GM12892 (cell line): ENCODE data around the gene AKT1S1.

Experiments used
- DNase-seq: peaks from one replicate; pipeline ENCODE4 v3.0.0; 2011; ENCODE audit not compliant: insufficient read length
- FAIRE-seq: peaks from 2 replicates; lab custom pipeline; 2011; peaks lifted over from hg19 to GRCh38; lab: Jason Lieb, UNC
- POLR2A ChIP-seq: IDR thresholded peaks from 2 replicates; pipeline ENCODE4 v1.6.1; 2011; ENCODE audit warnings: low read depth, low read length, control low read depth
- POLR2AphosphoS5 ChIP-seq: IDR thresholded peaks from 2 replicates; pipeline ENCODE4 v1.6.1; 2011; ENCODE audit warnings: low read depth, low read length, control low read depth
- TAF1 ChIP-seq: IDR thresholded peaks from 2 replicates; pipeline ENCODE4 v1.6.1; 2011; ENCODE audit warnings: low read depth, mild to moderate bottlenecking, control low read depth, low read length, borderline replicate concordance

Gene AKT1S1

DNA sequence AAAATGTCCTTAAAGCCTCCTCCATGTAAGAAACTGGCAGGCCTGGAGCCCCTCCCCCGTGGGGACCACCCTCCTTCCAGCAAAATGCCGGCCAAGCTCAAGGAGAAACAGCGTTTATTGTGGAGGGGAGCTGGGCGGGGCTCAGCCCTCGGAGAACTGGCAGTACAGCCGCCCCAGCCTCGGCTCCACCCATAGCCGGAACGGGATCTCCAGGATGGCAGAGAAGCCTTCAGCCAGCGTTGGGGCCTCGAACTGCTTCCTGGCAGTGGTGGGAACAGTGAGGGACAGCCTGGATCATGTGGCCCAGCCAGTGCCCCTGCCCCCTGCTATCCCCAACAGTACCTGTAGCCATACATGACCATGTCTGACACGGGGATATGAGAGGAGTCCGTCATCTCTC, 16.0 kb downstream of the AKT1S1 start:
- FAIRE-seq: no peak
- no peak for DNase-seq
- no peak for TF ChIP-seq POLR2A
- TF ChIP-seq POLR2AphosphoS5: no peak
- TF ChIP-seq TAF1: no peak

- TF ChIP-seq TAF1 (no peak), POLR2A (no peak), POLR2AphosphoS5 (no peak)
- DNase-seq (no peak), FAIRE-seq (no peak)
These were observed 16.6 kb downstream of the AKT1S1 start for GRCh38 chr19:49860336-49861102.

DNA sequence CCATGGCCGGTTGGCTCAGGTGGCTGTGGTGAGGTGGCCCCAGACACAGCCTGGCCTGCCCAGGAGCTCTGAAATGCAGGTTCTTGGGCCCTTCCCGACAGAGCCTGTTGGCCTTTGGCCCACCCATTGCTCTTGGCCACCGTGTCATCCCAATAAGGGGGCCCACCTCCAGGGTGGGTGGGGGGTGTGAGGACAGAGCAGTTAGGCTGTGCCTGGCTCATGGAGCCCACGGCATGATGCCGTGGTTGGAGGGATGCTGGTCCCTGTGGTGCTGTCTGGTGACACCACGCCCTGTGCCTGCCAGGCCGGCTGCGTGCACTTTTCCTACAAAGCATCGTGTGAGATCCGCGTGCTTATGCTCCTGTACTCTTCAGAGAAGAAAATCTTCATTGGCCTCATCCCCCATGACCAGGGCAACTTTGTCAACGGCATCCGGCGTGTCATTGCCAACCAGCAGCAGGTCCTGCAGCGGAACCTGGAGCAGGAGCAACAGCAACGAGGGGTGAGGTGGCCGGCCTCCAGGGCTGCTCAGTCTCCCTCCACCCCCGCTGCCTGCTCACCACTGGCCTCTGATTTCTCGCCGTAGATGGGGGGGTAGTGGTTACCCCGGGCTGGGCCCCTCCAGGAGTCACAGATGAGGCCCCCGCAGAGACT, 17.3 kb downstream of the AKT1S1 start:
- FAIRE-seq: no peak
- DNase-seq: no peak
- TF ChIP-seq POLR2A (no peak), POLR2AphosphoS5 (no peak), TAF1 (no peak)

- no peak for FAIRE-seq
- 0 out of 2 replicates have a peak, but pooled peaks have one; percentile 6 for TF ChIP-seq POLR2AphosphoS5
- TF ChIP-seq TAF1: no peak
- DNase-seq: no peak
These were observed 18.8 kb downstream of the AKT1S1 start for GRCh38 chr19:49858088-49858985.

DNA sequence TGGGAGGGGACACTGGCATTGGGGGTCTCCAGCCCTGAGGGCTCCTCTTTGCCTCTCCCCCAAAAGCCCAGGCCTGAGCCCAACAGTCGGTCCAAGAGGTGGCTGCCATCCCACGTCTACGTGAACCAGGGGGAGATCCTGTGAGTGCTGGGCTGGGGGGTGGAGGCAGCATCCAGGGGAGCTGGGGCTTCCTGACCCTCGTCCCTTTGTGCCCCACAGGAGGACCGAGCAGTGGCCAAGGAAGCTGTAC, 19.4 kb downstream of the AKT1S1 start:
- TF ChIP-seq POLR2A: no peak
- TF ChIP-seq POLR2AphosphoS5: 0 out of 2 replicates have a peak, but pooled peaks have one; percentile 4
- FAIRE-seq: no peak
- no peak for DNase-seq

- DNase-seq (no peak), FAIRE-seq (no peak)
- TF ChIP-seq TAF1 (no peak), POLR2AphosphoS5 (peak; percentile 52), POLR2A (peak; percentile 41)
These were observed 19.9 kb downstream of the AKT1S1 start for GRCh38 chr19:49857061-49857837.

- DNase-seq (no peak), FAIRE-seq (no peak)
- TF ChIP-seq POLR2AphosphoS5 (no peak; the same call in 1 of the 2 replicates), TAF1 (no peak), POLR2A (no peak)
These were observed 20.6 kb downstream of the AKT1S1 start for GRCh38 chr19:49856574-49857021.

DNA sequence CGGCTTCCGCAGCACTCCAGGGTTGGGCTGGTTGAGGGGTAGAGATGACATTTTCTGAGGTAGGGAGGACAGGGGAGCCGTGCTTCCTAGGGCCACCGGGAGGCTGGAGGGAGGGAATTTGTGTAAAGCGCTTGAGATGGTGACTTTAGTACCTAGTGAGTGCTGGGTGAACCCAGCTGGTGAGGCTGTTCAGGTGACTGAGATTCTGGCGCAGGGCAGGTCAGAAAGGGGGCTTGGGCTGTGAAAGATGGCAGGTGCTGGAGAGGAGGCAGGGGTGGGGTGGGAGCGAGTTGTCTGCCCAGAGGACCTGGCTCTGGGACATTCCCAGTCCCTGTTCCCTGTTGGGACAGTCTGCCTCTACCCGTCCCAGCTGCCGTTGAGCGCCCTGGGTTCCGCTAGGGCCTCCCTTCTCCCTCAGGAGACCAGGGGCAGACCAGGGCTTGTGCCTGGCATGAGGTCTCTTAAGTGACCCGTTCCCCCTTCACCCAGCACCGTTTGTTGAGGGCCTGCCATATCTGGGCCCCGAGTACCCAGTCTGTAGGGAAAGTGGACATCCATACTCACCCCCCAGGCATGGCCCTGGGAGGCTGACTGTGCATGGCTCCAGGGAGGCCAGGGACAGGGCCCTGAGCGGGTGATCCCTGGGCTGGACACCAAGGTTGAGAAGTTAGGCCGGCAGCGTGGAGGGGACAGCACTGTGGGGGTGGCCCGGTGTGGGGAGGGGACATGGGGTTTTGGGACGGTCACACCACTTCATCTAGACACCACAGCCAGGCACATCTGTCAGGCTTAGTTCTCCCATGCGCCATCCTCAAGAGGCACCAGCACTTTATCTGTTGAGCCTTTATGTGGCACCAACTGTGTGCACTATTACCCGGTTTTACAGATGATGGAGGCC, 21.2 kb downstream of the AKT1S1 start:
- TF ChIP-seq POLR2AphosphoS5 (no peak), TAF1 (no peak), POLR2A (no peak; the same call in 1 of the 2 replicates)
- FAIRE-seq (no peak), DNase-seq (no peak)

GRCh38 chr19:49855277-49855675, 21.9 kb downstream of the AKT1S1 start:
- DNase-seq (no peak), FAIRE-seq (no peak)
- TF ChIP-seq POLR2A (no peak), POLR2AphosphoS5 (no peak), TAF1 (no peak)
